ENCODE data around the gene GUCY1A2.

DNA sequence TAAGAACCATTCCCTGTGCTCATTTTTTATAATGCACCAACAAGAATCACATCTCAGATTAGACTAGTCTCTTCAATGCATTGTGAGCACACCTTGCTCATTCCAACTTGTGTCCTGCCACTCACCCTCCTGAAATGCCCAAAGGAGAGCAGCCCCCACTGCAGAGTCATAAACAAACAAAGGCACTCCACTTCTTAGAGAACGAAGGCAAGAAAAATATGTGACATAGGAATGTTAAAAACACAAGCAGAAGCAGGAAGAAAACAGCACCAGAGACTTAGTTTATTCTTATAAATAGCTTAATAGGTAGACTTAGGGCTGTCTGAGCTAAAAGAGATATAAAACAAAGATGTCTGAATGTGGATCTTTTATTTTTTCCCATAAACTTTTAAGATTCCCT is 57.2 kb downstream of the GUCY1A2 start:
- TF ChIP-seq POLR2A (IDR thresholded peaks at IDR 0.05; ENCODE audit: low read length) (no peak), GATA1 (IDR thresholded peaks at IDR 0.05; ENCODE audit: low read depth, low read length) (no peak)

Measured in erythroblast (primary cell).